ENCODE data around the gene ZNF853.

The ZNF853 gene

DNA sequence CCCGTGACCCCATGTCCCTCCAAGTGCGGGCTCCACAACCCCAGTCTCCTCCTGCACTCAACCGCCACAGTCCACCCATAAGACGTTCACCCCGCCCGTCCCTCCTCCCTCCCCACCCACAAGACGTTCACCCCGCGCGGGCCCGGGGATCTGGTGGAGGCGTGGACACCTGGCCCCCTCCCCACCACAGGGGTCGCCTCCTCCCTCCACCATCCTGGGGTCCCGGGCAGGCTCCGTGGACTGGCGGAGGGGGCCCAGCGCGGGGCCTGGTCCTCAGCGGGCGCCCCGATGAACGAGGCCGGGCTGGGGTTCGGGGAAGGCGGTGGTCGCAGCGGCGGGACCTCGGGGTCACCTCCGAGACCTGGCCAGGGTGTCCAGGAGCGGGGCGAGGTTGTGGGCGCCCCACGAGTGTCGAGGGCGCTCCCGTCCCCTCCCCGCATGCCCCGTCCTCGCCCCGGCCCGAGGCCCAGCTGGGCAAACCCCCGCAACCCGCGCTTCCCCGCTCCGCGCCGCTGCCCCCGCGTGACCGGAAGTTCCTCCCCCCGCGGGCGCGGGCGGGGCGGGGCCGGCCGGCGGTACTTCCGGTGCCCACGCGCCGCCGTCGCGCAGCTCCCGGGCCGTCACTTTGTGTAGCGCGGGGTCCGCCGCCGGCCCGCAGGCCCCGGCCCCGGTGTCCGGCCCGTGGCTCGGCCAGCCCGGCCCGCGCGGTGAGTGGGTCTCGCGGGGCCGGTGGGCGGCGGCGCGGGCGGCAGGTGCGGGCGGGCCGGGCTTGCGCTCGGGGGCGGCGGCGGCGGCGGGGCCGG lies 21.5 kb downstream of the ZNF853 start, which contains the start of gene ZNF316:
Gene ZNF316 (plus strand): TSS at position 578 of the 803 bp plus-strand sequence. CDS start 5,092 bp downstream, outside the sequence.
- peak; percentile 58 to 65 for ATAC-seq

GRCh38 chr7:6637544-6638229 lies 22.3 kb downstream of the ZNF853 start:
- ATAC-seq: peak; percentile 74 to 79

GRCh38 chr7:6639032-6639431 lies 23.6 kb downstream of the ZNF853 start:
- no peak for ATAC-seq

GRCh38 chr7:6639627-6640026 lies 24.2 kb downstream of the ZNF853 start:
- ATAC-seq: no peak

GRCh38 chr7:6640246-6640721 lies 24.9 kb downstream of the ZNF853 start:
- peak in 1 of 2 donors; percentile 6 for ATAC-seq

DNA sequence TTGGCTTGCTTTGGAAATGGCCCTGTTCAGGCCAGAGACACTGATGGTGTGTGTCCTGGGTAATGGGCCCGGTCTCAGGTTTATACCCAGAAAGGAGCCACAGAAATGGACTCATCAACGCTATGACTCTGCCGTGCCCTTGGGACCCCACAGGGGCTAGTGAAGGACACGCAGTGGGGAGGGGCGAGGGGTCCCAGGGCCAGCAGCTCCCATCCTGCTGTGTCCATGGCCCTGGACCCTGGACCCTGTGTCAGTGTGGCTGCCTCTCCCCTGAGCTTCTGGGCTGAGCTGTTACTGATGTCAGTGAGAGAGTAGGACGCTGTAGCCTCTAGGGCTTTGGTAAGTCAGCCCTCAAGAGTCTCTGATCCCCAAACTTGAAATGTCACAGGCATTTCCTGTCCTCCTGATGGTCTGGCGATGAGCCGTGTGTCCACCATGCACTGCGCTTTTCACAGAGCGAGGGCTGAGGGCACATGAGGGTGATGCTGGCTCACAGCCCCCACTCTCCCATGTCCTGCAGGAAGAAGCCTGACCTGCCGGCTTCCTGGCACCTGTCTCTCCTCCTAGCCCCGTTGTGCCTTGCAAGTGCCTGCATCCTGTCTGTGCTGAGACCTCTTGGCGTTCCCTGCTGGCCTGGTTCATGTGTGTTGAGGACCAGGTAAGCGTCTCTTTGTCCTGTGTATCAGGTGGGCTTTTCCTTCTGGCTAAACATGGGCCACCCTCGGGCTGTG lies 26.1 kb downstream of the ZNF853 start:
- ATAC-seq: no peak

DNA sequence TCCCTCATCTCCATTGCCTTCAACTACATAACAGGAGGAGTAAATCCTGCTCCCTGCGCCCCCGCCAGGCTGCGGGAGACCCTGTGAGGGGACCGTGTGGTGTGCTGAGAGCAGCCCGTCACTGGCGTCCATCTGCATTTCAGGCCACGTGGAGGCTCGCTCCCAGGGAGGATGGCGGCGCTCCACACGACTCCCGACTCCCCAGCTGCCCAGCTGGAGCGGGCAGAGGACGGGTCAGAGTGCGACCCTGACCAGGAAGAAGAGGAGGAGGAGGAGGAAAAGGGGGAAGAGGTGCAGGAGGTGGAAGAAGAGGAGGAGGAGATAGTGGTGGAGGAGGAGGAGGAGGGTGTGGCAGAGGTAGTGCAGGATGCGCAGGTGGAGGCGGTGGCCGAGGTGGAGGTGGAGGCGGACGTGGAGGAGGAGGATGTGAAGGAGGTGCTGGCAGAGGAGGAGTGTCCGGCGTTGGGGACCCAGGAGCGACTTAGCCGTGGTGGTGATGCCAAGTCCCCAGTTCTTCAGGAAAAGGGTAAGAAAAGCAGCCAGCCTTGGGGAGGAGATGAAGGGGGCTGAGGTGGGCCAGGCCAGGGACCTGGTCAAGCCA lies 26.9 kb downstream of the ZNF853 start:
- no peak for ATAC-seq

GRCh38 chr7:6642861-6643640 lies 27.6 kb downstream of the ZNF853 start:
- ATAC-seq: no peak

GRCh38 chr7:6643915-6644625 lies 28.7 kb downstream of the ZNF853 start:
- ATAC-seq: no peak

DNA sequence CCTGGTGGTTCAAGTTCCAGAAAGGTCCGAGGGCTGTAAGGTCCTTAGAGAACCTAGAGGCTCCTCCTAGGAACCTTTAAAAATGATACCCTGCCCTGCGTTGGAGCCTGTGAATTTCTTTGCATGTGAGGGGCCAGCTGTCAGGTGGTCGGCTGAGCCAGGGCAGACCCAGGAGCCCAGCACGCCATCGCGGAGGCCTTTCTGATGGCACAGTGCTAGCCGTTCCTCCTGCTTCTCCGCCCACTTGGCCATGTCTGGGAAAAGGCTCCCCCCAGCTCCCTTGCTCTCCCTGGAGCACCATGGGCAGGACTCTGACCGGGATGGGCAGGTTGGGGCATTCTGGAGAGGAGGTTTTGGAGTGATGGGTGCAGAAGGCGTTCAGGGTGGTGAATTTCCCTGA lies 29.3 kb downstream of the ZNF853 start:
- ATAC-seq: no peak

DNA sequence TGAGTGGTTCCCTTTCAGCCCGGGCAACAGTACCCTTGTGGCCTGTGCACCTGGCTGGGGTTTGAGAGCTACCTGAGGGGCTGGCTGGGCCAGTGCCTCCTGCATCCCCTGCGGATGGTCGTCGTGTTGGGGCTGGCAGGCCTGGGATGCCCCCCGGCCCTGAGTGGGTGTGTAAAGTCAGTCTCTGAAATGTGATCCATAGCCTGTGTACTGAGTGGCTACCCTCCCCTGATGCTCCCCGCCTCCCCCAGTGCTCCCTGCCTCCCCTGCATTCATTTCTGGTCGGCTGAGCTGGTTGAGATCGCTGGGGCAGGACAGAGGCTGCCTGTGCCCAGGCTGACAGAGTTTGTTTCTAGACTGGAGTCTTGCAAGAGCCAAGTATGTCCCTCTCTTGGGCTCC lies 31.1 kb downstream of the ZNF853 start:
- no peak for ATAC-seq

DNA sequence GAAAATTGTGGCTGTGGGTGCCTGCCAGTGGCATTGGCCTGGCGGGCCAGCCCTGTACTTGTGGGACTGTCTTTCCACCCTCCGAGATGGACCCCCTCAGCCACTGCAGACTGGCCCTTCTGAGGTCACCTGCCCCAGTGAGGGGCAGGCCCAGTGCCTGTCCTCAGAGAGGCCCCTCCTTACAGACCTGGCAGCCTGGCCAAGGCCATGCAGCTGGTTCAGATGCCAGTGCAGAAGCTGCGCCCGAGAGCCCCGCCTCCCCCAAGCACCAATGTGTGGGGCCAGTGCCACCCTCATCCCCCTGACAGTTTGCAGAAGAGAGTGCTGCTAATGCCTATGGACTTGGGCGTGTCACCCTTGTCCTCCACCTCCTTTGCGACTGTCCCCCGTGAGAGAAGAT lies 31.7 kb downstream of the ZNF853 start:
- no peak for ATAC-seq

- ATAC-seq: no peak
These were observed 32.1 kb downstream of the ZNF853 start for GRCh38 chr7:6647541-6647940.

GRCh38 chr7:6648066-6648814 lies 32.8 kb downstream of the ZNF853 start:
- ATAC-seq: no peak

GRCh38 chr7:6648815-6649104 lies 33.4 kb downstream of the ZNF853 start:
- ATAC-seq: no peak

- ATAC-seq: no peak
These were observed 34.0 kb downstream of the ZNF853 start for GRCh38 chr7:6649241-6649961.

DNA sequence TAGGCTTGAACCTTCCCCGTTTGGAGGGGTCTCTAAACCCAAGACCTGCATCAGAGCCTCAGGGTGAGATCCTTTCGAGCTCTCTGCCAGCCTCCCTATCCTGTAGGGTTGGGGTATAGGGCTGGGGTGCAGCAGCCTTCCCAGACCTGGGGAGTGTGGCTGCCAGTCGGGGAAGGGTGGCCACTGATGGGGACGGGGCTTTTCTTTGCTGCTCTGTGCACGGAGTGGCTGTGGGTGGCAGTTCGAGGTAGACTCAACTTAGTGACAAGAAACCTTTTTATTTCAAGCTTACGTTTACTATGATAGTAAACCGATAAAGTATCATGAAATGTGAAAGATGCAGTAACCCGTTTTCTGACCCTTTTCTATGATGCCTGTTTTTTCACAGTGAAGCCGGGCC lies 34.7 kb downstream of the ZNF853 start:
- ATAC-seq: no peak

- no peak for ATAC-seq
These were observed 35.2 kb downstream of the ZNF853 start for GRCh38 chr7:6650521-6651011.

GRCh38 chr7:6651851-6652445 lies 36.5 kb downstream of the ZNF853 start:
- no peak for ATAC-seq

All from activated CD4-positive, CD25-positive, alpha-beta regulatory T cell treated with anti-CD3 and anti-CD28 coated beads, Interleukin-2, amount 50 U/mL, for 24 hours (primary cell).